CD4-positive, alpha-beta T cell treated with Interleukin-4 for 1 hour (primary cell): ENCODE measurements around the gene SUSD3.

Experiments
- DNase-seq, 2 donors: peaks; one replicate each; pipeline ENCODE4 v3.0.0-alpha.2; 2020 to 2022

The SUSD3 gene

GRCh38 chr9:93093877-93094657, 35.6 kb downstream of the SUSD3 start:
- DNase-seq = peak in 1 of 2 donors; percentile 11

GRCh38 chr9:93094658-93095204, 36.2 kb downstream of the SUSD3 start:
- DNase-seq = peak in 1 of 2 donors; percentile 54

GRCh38 chr9:93095205-93096130, 37.0 kb downstream of the SUSD3 start:
- DNase-seq = peak; percentile 100

GRCh38 chr9:93096131-93096802, 37.8 kb downstream of the SUSD3 start, which contains the start of gene CARD19:
CARD19 (plus strand) TSS chr9:93096217; CDS start chr9:93096346, 129 bp downstream.
- peak; percentile 53 to 65 for DNase-seq

GRCh38 chr9:93096811-93097382, 38.4 kb downstream of the SUSD3 start:
- no peak for DNase-seq

GRCh38 chr9:93097511-93098201, 39.2 kb downstream of the SUSD3 start:
- peak in 1 of 2 donors; percentile 11 for DNase-seq

- peak; percentile 45 to 85 for DNase-seq
Measured at GRCh38 chr9:93098236-93098946, 39.9 kb downstream of the SUSD3 start.

GRCh38 chr9:93099551-93100275, 41.2 kb downstream of the SUSD3 start:
- DNase-seq = peak in 1 of 2 donors; percentile 10

- no peak for DNase-seq
Measured at GRCh38 chr9:93100276-93100636, 41.8 kb downstream of the SUSD3 start.

GRCh38 chr9:93101086-93101485, 42.6 kb downstream of the SUSD3 start:
- DNase-seq = peak in 1 of 2 donors; percentile 7

GRCh38 chr9:93105620-93106019, 47.1 kb downstream of the SUSD3 start:
- no peak for DNase-seq

GRCh38 chr9:93107151-93107824, 48.8 kb downstream of the SUSD3 start:
- peak in 1 of 2 donors; percentile 3 for DNase-seq

- no peak for DNase-seq
Measured at GRCh38 chr9:93107825-93108161, 49.3 kb downstream of the SUSD3 start.

- DNase-seq = no peak
Measured at GRCh38 chr9:93108291-93109041, 50.0 kb downstream of the SUSD3 start.

- DNase-seq = peak in 1 of 2 donors; percentile 10
Measured at GRCh38 chr9:93110311-93110855, 51.9 kb downstream of the SUSD3 start.

- peak in 1 of 2 donors; percentile 10 for DNase-seq
Measured at GRCh38 chr9:93111001-93111370, 52.5 kb downstream of the SUSD3 start.

GRCh38 chr9:93111371-93112115, 53.0 kb downstream of the SUSD3 start:
- DNase-seq = peak in 1 of 2 donors; percentile 80
